ENCODE measurements around the gene PHLDB1.
"Not testable (repeated sequence)": the region's sequence is repeated elsewhere in the genome, so short reads cannot be mapped to it uniquely, and the experiment has no call there.

The PHLDB1 gene

GRCh38 chr11:118607401-118608359, at the start of gene PHLDB1:
PHLDB1 (plus strand) TSS chr11:118607615; CDS start chr11:118613837, 6,222 bp downstream.
- no peak for FAIRE-seq

- no peak for FAIRE-seq
Observed at GRCh38 chr11:118560806-118561205, 46.6 kb upstream of the PHLDB1 start.

- no peak for FAIRE-seq
Observed at GRCh38 chr11:118565051-118565450, 42.4 kb upstream of the PHLDB1 start.

- FAIRE-seq, result no peak
Observed at GRCh38 chr11:118569670-118570069, 37.7 kb upstream of the PHLDB1 start.

GRCh38 chr11:118570787-118571186, 36.6 kb upstream of the PHLDB1 start:
- FAIRE-seq, result no peak

- FAIRE-seq, result not testable (repeated sequence)
Observed at GRCh38 chr11:118571701-118572060, 35.7 kb upstream of the PHLDB1 start.

GRCh38 chr11:118572061-118572980, 35.1 kb upstream of the PHLDB1 start, which contains the start of gene ARCN1:
ARCN1 (plus strand) TSS chr11:118572409; CDS start chr11:118572548, 139 bp downstream.
- FAIRE-seq, result no peak

- no peak for FAIRE-seq
Observed at GRCh38 chr11:118572981-118573550, 34.3 kb upstream of the PHLDB1 start.

GRCh38 chr11:118574636-118575035, 32.8 kb upstream of the PHLDB1 start:
- FAIRE-seq, result no peak

GRCh38 chr11:118577995-118578394, 29.4 kb upstream of the PHLDB1 start:
- not testable (repeated sequence) for FAIRE-seq

- FAIRE-seq, result no peak
Observed at GRCh38 chr11:118581057-118581456, 26.4 kb upstream of the PHLDB1 start.

GRCh38 chr11:118587952-118588351, 19.5 kb upstream of the PHLDB1 start:
- FAIRE-seq, result no peak

GRCh38 chr11:118592616-118593367, 14.6 kb upstream of the PHLDB1 start:
- FAIRE-seq, result no peak

- FAIRE-seq, result peak; percentile 85
Observed at GRCh38 chr11:118594984-118595383, 12.4 kb upstream of the PHLDB1 start.

GRCh38 chr11:118596224-118597146, 10.9 kb upstream of the PHLDB1 start:
- no peak for FAIRE-seq

GRCh38 chr11:118597556-118597955, 9.9 kb upstream of the PHLDB1 start:
- no peak for FAIRE-seq

- no peak for FAIRE-seq
Observed at GRCh38 chr11:118602331-118602730, 5.1 kb upstream of the PHLDB1 start.

- FAIRE-seq, result not testable (repeated sequence)
Observed at GRCh38 chr11:118603709-118604108, 3.7 kb upstream of the PHLDB1 start.

- FAIRE-seq, result no peak
Observed at GRCh38 chr11:118604566-118604965, 2.8 kb upstream of the PHLDB1 start.

- no peak for FAIRE-seq
Observed at GRCh38 chr11:118605116-118605867, 2.1 kb upstream of the PHLDB1 start.
